ENCODE measurements around the gene SYNJ2.
"Not testable (repeated sequence)": the region's sequence is repeated elsewhere in the genome, so short reads cannot be mapped to it uniquely, and the experiment has no call there.

The SYNJ2 gene

DNA sequence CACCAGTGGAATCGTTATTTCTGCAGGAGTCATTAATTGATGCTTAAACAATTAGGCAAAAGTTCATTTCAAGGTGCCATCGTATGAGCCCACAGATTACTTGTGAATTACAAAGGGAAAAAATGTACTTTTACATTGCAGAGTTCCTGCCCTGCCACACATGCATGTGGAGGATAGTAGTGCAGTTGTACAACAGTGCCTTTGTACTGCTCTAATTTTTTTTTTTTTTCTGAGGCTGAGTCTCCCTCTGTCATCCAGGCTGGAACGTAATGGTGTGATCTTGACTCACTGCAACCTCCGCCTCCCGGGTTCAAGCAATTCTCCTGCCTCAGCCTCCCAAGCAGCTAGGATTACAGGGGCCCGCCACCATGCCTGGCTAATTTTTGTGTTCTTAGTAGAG is 26.0 kb upstream of the SYNJ2 start:
- no peak for DNase-seq

DNA sequence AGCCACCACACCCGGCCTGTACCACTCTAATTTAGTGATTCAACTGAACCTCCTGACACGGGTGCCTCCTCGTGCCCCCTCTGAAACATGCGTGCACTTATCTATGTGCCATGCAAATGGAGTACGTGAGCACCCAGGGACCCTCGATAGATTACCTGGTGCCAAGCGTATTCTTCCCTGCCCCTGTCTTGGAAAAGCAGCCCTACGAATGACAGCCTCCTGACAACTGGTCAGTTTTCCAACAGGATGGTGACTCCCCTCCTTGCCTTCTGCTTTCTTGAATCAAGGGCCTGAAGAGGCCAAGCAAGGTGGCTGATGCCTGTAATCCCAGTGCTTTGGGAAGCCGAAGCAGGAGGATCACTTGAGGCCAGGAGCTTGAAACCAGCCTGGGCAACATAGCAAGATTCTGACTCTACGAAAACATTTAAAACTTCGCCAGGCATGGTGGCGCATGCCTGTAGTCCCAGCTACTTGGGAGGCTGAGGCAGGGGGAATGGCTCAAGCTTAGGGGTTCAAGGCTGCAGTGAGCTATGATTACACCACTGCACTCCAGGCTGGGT is 25.4 kb upstream of the SYNJ2 start:
- DNase-seq: no peak

DNA sequence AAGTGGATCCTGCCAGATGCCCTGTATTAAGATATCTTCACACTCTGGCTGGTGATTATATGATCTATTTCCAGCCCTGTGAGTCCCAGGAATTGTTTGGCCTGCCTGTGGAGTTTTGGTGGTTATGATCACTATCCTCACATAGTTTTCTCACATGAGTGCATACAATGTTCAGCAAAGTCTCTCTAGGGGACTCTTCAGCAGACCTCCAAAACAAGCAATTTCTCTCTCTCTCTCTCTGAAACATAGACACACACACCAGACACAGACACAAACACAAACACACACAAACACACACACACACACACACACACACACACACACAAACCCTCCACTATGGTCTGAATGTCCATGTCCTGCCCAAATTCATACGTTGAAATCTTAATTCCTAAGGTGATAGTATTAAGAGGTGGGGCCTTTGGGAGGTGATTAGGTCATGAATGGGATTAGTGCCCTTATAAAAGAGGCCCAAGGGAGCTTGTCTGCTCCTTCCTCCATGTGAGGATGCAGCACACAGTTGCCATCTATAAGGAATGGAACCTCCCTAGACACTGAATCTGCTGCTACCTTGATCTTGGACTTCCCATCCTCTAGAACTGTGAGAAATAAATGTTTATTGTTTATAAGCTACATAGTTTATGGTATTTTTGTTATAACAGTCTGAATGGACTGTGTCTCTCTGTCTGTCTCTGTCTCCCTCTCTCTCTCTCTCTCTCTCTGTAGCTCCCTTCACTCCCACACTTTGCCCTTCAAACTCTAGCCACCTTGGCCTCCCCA is 22.0 kb upstream of the SYNJ2 start:
- no peak for DNase-seq

DNA sequence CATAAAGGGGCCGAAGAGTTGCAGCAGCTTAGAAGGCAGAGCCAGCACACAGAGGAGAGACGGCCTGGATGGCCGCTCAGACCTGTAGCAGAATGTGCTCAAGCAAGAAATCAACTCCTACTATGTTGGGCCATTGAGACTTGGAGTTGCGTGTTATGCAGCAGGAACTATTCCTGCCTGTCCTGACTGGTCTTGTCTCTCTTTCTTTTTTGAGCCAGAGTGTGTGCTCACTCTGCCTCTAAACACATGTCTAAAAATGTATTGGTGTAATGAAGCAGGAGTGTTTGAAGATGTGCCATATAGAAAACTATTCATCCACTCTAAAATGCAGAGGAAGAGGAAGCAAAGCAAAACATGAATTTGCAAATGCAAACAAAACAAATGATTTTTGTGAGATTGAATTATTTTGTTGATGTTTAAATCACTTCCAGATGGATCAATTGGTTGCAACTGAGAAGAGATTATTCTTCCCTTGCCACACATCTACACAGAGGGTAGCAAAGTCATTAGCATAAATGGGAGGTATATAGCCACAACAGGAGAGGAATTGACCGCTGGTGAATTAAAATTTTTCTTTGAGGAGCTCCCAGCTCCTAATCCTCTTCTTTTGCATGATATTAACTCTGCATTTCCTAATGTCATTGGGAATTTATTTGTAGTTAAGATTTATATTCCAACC is 20.4 kb upstream of the SYNJ2 start:
- DNase-seq: no peak

DNA sequence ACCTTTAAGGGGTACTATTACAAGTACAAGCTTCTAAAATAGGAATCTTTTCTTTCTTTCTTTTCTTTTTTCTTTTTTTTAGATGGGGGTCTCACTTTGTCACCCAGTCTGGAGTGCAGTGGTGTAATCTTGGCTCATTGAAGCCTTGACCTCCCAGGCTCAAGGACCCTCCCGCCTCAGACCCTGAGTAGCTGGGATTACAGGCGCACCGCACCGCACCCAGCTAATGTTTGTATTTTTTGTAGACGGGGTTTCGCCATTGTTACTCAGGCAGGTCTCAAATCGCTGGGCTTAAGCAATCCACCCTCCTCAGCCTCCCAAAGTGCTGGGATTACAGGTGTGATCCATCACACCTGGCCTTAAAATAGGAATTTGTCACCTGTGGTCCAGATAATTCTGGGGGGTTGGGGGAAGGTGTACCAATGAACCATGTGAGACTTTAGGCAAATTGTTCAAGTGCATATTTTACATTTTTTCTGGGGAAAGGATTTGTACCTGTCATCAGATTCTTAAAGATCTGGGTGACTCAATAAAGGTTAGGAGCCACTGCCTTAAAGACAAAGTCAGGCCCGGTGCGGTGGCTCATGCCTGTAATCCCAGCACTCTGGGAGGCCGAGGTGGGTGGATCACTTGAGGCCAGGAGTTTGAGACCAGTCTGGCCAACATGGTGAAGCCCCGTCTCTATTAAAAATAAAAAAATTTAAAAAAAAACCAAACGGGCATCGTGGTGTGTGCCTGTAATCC is 19.7 kb upstream of the SYNJ2 start:
- DNase-seq: no peak

DNA sequence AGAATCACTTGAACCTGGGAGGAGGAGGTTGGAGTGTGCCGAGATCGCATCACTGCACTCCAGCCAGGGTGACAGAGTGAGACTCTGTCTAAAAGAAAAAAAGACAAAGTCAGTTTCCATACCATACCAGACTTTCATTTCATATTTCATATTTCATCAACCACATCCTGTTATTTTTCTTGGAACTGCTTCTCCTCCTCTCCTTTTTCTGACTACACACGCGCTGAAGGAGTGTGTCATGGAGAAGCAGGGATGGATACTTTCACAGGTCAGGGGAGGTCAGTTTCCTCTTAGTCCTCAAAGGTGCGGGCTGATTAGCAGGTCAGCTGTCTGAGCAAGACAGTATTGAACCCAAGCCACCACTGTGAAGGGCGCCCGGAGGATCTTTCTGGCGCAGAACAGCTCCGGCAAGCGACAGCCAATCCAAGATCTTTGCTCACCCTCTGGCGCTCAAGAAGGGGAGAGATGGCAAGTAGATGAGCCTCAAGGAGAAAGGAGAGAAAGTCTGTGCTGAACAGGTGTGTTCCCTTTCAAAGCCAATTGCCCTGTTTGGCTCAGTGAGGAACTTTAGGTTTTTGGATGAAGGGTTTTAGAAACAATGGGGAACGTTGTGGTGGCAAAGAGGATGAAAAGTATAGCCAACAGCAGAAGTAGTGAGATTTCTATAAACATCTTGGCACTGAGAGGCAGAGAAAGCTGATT is 18.9 kb upstream of the SYNJ2 start:
- no peak for DNase-seq

DNA sequence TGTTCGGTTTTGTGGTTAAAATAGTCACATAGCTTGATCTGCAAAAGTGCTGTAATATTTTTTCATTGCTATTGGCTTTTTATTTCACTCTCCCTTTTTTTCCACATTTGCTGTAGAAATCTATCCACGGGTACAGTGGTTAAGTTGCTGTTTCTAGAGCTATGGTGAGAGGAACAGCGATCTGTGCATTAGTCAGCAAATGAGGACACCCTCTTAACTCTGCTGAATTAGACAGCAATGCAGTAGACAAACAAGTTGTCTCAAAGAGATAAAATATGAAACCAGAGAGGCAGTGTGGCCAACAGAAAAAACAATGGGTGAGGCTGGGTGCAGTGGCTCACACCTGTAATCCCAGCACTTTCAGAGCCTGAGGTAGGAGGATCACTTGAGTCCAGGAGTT is 17.6 kb upstream of the SYNJ2 start:
- no peak for DNase-seq

DNA sequence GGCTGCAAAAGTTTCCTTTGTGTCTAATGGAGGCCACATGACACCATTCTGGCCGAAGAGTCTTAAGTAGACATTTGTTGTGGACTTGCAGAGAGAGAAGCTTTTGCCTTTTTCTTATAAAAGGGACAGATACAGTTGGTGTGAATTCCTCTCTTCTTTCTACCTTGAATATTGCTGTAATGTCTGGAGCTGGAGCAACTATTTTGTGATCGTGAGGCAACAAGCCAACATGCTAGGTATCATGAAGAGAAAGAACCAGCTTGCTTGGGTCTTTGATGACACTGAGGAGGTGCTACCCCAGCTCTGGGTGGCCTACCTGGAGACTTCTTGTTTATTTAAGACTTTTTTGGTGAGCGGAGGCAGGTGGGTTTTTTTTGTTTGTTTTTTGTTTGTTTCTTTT is 16.3 kb upstream of the SYNJ2 start:
- DNase-seq: no peak

DNA sequence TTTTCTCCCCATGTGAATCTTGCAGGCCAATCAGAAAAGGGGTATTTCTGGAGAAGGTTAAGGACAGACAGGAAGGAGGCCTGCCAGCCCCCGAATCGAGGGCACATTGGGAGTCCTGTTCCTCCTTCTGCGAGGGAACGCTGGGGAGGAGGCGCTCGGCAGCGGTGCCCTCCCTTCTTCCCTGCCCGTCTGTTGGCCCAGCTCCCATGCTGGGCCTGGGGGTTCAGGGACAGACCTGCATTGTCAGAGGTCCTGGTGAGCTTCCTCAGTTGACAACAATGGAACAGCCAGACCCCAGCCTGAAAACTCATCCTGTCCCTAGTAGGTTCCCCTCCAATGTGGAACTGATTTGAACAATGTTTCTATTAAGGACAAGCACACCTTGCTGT is 15.1 kb upstream of the SYNJ2 start:
- DNase-seq: no peak

DNA sequence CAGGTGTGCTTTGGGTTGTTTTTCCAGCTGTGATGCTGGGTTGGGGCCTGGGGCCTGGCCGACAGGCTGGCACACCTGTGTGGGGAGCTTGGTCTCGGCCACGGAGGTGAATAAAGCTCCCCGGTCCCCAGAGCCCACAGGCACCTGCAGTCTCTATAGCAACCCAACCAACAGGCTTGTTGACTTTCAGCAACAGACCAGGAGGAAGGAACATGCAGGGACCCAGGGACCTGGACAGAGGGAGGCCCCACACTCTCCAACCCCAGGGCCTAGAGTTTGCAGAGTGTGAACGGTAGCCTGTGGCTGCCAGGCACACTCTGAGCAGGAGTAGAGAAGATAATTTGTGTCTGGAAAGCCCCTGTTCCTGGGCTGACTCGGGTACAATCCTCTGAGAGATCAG is 14.6 kb upstream of the SYNJ2 start:
- DNase-seq: no peak

DNA sequence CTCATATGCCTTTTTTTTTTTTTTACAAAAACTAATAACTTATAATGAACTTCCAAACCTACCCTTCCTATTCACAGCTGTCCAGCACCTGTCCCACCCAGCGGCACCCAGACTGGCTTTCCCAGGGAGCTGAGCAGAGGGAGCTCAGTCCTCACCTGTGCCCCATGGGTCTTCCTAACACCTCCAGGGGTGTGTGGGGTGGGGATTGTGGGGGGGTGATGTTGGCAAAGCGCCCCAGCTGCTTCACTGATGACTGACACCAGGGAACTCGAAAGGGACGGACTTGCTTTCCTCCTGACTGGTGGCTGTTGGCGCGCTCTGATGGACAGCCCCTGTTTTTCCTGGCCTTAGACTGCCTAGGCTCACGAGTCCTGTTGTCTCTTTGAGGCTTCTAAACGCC is 14.2 kb upstream of the SYNJ2 start:
- no peak for DNase-seq

DNA sequence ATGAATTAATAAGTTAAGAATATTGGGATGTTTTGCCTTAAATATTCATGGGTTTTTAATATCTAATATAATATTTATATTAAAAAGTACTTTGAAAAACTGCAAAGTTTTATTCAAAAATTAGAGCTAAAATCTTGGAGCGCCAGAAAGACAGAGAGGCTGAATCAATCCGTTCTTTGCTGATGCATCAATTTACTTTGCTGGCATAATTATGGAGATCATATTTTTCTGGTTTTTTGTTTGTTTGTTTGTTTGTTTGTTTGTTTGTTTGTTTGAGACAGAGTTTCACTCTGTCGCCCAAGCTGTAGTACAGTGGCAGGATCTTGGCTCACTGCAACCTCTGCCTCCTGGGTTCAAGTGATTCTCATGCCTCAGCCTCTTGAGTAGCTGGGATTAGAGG is 9.5 kb upstream of the SYNJ2 start:
- not testable (repeated sequence) for DNase-seq

DNA sequence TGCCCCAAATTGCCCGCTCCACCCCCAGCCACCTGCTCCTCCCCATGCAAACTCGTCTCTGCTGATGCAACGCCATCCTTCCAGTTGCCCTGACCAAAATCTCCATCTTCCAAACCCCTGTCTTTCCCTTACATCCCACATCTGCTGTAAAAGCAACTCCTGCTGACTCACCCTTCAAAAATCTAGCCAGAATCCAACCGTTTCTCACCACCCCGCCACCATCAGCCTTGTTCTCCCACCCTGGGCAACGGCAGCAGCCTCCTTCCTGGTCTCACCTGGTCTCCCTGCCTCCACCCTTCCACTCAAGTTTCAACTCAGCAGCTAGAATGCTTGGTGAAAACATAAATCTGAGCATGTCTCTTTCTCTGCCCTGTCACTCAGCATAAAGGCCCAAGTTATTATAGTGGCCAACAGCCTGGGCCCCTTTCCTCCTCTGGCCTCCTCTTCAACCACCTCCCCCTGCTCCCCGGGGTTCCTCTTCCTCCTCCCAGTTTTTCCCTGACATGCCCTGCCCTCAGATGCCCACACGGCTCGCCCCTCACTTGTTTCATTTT is 7.2 kb upstream of the SYNJ2 start:
- no peak for DNase-seq

DNA sequence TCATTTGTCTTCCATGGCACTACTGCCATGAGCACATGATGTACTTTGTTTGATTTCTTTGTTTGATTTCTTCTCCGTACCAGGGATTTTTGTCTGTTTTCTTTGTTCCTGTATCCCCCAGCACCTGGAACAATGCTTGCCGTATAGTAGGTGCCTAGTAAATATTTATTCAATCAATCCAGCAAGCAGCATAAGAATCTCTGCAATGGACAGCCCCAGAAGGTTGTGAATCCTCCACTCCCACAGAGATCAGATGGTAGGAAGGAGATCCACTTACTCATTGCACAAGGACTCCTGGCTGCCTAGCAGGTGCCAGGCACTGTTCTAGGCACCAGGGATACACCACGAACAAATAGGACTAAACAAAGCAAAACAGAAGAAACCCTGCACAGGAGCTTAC is 6.7 kb upstream of the SYNJ2 start:
- DNase-seq: no peak

DNA sequence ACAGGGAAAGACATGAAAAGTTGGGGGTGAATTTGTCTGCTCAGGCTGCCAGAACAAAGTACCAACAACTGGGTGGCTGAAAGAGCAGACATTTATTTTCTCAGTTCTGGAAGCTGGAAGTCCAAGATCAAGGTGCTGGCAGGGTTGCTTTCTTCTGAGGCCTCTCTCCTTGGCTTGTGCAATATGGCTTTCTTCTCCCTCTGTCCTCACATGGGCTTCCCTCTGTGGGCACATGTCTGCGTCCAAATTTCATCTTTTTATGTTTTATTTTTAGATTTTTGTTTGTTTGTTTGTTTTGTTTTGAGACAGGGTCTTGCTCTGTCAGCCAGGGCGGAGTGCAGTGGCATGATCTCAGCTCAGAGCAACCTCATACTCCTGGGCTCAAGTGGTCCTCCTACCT is 6.2 kb upstream of the SYNJ2 start:
- no peak for DNase-seq

DNA sequence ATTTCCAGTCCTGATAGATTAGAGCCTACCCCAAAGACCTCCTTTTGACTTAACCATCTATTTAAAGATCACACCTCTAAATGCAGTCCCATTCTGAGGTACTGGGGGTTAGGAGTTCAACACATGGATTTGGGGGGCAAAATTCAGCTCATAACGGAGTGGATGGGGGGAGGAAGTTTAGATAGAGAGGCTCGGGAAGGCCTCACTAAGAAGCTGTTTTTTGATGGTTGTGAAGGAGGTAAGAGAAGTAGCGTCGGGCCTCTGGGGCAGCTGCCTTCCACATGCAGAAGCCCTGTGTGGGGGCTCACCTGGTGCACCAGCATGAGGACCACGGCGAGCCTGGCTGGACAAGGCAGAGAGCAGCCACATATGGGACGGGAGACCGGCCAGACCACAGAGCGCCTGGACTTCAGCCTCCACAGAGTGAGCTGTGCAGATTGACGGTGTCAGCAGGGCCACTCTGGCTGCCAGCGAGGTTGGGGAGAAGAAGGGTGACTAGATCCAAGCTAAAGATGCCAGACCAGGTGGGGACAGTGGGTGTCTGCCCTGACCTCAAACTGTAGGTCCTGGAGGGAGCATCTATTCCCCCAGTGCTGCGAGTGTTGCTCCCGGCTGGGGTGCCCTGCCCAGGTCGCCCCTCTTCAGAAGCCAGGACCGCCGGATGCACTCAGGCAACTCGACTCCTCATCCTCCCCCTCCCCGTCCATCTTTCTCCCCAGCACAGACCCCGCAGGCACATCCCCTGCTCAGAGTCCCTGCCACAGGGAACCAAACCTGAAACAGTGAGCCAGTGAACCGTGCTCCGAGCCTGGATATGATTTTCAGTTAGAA is 5.1 kb upstream of the SYNJ2 start:
- DNase-seq: no peak

DNA sequence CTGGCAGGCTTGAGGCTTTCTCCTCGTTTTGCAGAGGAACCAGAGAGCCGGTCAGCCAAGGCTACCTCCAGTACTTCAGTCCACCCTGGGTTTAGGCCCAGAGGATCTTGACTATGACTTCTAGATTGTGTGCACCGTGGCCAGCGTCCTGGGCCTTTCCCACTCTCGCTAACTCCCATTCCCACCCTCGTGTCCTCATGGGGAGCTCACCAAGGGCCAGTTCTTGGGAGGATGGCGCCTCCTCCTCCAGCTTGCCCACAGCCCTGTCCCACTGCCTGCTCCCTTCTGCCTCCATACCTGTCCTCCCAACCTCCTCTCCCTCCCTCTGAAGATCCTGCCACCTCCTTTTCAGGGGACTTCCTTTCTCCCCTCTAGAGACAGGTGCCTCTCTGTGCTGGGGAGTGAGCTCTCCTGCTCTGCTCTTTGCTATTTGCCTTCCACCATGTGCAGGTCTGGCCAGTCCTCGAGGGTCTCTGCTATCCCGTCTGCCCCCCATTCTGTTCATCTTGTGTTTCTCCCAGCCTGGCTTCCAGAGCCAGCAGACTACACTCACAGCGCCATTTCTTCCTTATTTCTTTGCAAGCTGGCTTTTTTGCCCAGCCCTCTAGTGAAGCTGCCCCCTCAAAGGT is 4.4 kb upstream of the SYNJ2 start:
- no peak for DNase-seq

DNA sequence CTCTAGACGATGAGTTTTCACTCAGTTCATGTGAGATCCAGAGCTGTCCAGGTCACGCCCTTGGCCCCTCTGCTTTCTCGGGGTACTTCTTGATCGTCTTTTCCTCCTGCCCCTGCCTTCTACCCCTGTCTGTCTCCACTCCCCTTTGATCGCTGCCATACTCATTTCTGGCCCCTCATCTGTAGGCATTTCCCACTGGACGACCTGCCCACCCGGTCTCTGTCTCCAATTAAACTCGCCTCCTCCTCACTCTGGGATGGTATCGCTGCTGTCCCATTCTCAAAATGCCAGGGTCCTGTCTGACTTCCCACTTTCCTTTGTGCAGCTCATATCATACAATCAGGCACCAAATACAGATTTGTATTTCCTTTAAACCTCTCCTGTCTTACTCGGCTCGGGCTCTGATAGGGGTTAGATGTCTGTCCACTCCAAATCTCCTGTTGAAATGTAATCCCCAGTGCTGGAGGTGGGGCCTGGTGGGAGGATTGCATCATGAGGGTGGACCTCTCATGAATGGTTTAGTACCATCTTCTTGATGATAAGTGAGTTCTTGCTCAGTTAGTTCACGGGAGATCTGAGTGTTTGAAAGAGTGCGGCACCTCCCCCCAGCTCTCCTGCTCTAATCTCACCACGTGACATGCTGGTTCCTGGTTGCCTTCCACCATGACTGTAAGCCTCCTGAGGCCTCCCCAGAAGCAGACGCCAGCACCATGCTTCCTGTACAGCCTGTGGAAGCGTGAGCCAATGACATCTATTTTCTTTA is 3.5 kb upstream of the SYNJ2 start:
- DNase-seq: no peak

DNA sequence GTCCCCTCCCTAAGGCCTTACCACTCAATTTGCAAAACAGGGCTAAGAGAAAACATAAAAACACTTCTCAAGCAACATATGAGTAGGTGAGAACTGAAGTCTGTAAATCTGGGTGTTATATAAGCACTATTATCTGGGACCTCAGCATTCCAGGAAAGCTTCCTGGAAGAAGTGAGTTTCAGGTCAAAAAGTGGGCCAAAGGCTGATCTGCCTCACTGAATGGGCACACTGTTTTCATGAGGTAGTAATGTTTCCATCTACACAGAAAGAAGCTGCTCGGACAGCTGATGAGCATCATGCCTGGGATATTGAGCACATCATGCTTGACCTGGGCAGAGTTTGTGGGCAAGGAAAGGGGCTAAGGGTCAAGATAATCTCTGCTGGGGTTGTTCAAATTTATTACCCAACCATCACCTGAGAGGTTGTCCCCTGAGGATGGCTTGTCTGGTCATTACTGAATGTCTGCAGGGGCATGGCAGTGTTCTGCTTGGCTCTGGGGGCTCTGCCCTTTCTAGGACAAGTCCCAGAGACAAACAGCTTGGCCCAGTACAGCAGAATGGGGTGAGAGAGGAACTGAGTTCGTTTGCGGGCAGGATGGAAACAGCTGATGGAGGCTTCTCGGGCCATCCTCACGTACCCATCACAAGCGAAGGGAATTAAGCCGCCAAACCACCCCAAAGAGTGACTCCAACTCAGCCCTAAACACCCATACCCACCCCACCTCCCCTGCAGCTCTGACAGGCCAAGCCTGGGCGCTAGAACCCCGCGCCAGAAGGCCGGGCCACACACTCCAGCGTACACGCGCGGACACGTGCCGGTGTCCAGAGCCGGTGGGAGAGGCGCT is 1.2 kb upstream of the SYNJ2 start:
- DNase-seq: no peak

DNA sequence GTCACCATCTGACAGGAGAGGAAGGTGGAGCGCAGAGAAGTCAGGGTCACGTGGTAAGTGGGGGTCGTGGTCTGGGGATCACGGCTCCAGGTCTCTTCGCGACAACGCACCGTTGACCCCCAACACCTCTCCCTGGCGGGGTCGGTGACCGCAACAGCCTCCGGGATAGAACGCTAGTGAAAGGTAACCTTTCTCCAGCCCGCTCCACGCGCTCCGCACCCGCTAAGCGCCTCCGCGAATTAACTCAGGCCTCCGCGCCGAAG is 600 bp upstream of the SYNJ2 start:
- no peak for DNase-seq

All from NCI-H524 treated with DMSO at 0.1 percent for 48 hours (cell line).